Kasumi-1 (cell line): Measurements from ENCODE around the gene GATA6.

ENCODE experiments used
- DNase-seq, 2 experiments: peaks; one replicate each; lab custom pipeline; 2025; lab: John Stamatoyannopoulos, UW

Gene GATA6

GRCh38 chr18:22166069-22166950 lies 3.1 kb upstream of the GATA6 start:
- DNase-seq, result no peak

- DNase-seq, result no peak
These were observed 2.3 kb upstream of the GATA6 start for GRCh38 chr18:22167091-22167470.

- no peak for DNase-seq
These were observed 1.7 kb upstream of the GATA6 start for GRCh38 chr18:22167471-22168241.

GRCh38 chr18:22168360-22168921 lies 948 bp upstream of the GATA6 start:
- DNase-seq, result no peak

GRCh38 chr18:22169889-22170420 lies 566 bp downstream of the GATA6 start:
- DNase-seq, result peak in 1 of 2 experiments; percentile 57

- peak in 1 of 2 experiments; percentile 9 for DNase-seq
These were observed 1.2 kb downstream of the GATA6 start for GRCh38 chr18:22170421-22171257.

GRCh38 chr18:22171258-22172119 lies 2.1 kb downstream of the GATA6 start:
- DNase-seq, result no peak

GRCh38 chr18:22172120-22172582 lies 2.8 kb downstream of the GATA6 start:
- DNase-seq, result no peak

GRCh38 chr18:22172594-22173049 lies 3.2 kb downstream of the GATA6 start:
- DNase-seq, result no peak

- DNase-seq, result no peak
These were observed 4.0 kb downstream of the GATA6 start for GRCh38 chr18:22173221-22173927.

GRCh38 chr18:22173928-22174301 lies 4.5 kb downstream of the GATA6 start:
- DNase-seq, result no peak

GRCh38 chr18:22174341-22175145 lies 5.2 kb downstream of the GATA6 start:
- DNase-seq, result no peak

GRCh38 chr18:22175346-22175745 lies 6.0 kb downstream of the GATA6 start:
- no peak for DNase-seq

- DNase-seq, result no peak
These were observed 7.3 kb downstream of the GATA6 start for GRCh38 chr18:22176420-22177326.

- DNase-seq, result no peak
These were observed 8.0 kb downstream of the GATA6 start for GRCh38 chr18:22177327-22177871.

- DNase-seq, result no peak
These were observed 9.8 kb downstream of the GATA6 start for GRCh38 chr18:22179174-22179573.

GRCh38 chr18:22179631-22180030 lies 10.2 kb downstream of the GATA6 start:
- no peak for DNase-seq

GRCh38 chr18:22180722-22181121 lies 11.3 kb downstream of the GATA6 start:
- no peak for DNase-seq
